ENCODE data around the gene NCKAP5.
"Not testable (repeated sequence)": the region's sequence is repeated elsewhere in the genome, so short reads cannot be mapped to it uniquely, and the experiment has no call there.

The NCKAP5 gene

DNA sequence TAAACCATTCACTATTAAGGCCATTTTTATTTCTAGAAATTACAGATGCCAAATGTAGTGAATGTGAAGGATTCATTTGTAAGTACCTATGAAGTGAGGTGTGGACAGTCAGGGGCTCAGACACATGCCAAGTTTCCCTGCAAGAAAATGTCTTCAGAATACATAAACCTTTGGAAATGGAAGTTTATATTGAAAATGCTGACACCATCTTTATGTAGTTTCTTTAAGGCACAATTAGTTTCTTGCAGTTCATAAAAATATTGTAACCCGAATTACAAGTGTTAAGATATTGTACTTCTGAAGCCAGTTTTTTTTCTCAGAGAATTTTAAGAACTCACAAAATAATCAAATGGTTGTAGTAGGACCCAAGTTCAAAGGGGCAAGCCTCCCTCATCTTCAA lies 832.2 kb downstream of the NCKAP5 start:
- no peak for DNase-seq

DNA sequence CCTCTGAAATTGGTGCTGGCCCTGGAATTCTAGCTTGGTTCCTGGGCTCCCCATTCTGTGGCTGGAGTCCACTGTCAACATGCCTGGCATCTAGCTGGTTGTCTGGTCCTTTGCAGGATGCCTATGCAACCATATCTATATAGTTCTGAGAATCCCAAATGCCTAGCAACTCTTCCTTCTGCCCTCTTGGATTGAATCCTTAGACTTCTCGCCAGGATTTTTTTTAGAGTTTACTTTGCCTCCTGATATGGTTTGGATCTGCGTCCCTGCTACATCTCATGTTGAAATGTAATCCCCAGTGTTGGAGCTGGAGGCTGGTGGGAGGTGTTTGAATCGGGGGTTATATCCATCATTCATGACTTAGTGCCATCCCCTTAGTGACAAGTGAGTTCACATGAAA lies 833.3 kb downstream of the NCKAP5 start:
- DNase-seq, result no peak

DNA sequence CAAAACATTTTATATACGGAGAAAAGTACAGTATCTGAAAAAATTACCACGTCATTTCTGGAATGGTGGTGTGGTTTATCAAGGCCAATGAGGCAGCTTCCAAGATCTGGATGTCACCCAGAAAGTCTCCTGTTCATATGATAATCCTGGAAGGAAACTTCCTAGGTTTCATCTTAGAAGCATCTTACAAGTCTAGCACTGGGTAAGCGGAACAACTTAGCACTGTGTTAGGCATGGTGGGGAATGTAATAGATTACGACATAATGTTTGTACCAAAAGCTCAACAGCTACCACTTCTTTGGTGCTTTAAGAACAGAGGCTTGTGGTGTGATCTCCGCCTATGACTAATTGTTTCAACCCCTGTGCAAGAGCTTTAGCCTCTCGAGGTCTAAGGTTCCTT lies 835.2 kb downstream of the NCKAP5 start:
- no peak for DNase-seq

DNA sequence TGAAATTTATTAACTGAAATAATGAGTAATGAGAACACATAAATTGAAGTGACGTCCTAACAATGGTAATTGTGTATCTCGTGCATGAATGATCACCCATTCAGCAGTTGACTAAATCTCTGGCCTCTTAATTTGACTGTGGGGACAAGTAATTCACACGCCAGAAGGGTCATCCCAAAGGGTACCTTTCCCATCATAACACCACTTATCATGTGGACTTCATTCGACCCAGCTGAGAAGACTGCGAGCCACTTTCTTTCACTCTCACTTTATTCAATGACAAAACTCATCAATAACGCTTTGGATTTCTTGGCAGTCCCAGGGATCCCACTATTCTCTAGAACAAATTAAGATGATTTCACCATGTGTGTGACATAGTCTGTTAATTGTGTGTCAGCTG lies 835.6 kb downstream of the NCKAP5 start:
- no peak for DNase-seq

DNA sequence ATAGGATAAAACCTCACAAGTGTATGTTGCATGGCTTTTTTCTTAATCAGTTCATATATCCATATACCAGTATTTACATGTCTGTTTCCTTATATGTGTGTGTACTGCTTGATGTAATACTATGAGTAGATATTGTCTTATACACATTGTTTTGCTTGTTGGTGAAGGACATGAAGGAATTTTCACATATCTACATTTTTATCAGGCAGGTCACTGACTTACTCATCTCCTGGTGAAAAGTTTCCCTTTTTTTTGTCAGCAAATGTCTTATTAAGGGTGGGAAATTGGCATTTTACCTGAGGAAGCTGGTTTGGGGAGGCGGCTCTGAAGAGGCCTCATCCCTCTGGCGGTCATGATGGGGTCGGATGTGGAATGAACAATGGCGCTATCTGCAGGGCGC lies 836.8 kb downstream of the NCKAP5 start:
- DNase-seq, result peak; percentile 9

DNA sequence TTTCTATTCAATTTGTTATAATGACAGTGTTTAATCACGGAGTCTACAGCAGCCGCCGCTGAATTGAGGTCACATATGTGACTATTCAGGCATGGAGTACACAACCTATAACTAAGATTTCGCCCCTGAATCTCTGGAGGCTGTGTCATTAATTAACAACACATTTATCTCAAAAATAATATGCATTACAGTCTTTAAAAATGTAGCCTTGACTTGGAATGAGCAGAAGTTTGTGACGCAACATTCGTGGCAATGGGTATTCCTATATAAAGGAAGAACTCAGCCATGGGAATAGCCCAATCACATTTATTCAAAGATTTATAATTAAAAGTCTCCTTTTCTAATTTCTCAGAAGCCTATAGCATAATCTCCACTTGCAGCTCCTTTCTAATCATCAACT lies 837.7 kb downstream of the NCKAP5 start:
- DNase-seq, result no peak

DNA sequence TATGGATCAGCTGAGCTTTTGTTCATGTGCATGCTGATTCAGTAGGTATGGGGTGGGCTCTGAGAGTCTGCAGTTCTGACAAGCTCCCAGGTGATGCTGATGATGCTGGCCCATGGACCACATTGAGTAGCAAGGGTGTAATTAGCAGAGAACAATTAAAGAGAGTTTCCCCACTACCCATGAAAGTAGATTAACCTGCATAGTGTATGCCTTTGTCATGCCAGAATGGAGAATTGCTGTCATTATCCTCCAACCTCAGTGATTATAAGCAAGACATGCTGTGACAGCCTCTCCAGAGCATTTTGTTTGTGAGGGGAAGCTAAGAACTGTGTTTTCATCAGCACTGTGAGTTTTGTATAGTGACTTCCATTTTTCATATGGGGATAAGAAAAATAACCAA lies 838.7 kb downstream of the NCKAP5 start:
- no peak for DNase-seq

DNA sequence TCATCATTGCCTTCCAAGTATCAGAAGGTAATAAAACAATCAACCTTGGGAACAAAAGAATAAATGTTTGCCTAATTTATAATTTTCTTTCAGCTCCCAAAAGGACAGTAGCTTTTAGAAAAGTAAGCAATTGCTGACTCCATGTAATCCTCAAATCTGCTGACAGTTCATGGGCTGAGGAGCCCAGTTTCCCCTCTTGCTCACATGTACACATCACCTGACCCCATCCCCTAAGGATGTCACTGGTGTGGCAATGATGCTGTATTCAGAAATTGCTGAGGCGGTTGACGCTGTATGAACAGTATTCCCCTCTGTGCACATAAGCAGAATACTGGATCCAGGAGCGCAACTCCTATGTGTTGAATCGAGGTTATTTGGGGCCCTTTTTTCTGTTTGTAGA lies 842.1 kb downstream of the NCKAP5 start:
- DNase-seq, result no peak

DNA sequence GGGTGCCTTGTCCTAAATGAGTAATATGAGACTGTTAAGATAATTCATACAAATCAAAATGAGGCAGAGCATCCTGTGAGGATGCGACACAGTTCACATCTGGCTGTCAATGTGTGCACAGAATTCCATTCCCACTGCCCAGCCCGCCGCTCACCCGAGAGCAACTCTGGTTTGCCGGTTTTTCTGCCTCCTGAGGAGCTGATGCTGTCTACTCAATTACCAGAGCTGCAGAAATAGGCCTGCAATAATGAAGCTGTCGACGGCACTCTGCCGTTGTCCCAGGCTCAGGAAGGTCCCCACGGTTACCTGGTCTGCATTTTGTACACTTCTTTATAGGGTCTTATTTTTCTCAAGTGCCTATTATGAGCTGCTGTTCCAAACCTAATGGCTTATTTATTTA lies 842.5 kb downstream of the NCKAP5 start:
- DNase-seq, result no peak

DNA sequence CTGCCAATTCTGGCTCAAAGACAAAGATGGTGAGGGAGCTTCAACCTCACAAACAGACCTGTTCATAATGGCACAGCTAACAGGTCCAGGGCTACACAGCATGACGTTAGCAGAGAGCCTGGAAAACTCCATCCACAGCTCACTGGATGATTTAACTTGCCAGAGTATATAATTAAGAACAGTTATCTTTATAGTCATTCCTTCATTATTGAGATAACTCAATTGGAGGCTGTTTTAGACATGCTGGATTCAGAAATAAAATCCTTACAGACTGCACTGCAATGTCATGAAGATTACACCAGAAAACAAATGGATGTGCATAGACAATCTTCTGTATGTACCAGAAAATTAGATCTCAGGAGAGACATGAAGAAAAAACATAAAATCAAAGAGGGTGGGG lies 843.1 kb downstream of the NCKAP5 start:
- no peak for DNase-seq

DNA sequence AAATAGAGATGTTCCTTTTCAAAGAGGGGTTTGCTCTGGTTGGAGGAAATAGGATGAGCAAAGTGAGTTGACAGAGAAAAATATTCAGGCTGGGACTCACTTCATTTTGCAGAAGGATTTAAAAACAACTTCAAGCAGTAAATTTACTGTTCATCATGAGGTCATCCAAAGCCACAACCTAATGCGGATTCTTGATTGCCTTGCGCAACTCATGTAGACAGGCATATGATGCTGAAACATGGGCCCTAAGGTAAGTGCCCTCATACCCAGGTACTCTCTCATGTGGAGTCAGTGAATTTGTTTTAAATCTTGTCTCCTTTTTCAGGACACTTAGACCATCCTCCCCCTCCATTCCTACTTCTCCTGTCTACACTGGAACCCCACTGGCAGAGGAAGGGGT lies 846.3 kb downstream of the NCKAP5 start:
- no peak for DNase-seq

DNA sequence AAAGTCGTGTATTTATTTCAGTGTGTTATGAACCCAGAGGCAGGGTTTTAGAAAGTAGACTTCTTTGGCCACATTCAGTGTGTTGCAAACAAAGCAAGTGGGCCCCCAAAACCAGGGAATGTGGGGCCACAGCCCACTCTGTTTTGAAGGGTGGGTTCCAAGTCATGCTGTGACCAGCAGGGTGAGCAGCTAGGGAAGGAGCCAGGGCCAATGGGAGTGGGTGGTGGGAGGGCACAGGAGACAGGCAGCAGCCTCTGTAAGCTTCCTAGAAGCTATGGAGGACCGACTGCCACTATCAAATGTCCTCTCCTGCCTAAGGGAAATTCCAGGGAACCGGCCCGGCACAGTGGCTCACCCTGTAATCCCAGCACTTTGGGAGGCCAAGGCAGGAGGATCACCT lies 847.9 kb downstream of the NCKAP5 start:
- DNase-seq, result no peak

DNA sequence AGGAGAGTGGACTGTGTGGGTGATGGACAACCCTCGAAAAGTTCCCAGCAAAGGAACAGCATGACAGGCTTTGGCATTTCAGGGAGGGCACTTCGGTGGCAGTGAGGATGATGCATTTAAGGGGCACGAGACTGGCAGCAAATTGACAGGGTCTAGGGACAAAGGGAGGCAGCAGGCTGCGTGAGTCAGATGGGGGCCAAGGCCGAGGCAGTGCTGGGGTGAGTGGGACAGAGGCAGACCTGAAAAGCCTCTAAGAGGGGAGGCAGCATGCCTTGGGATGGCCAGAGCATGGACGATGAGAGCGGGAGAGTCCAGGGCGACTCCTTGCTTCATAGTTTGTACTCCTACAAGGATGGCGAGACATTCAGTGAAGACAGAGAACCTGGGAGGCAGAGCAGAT lies 848.8 kb downstream of the NCKAP5 start:
- DNase-seq, result no peak

DNA sequence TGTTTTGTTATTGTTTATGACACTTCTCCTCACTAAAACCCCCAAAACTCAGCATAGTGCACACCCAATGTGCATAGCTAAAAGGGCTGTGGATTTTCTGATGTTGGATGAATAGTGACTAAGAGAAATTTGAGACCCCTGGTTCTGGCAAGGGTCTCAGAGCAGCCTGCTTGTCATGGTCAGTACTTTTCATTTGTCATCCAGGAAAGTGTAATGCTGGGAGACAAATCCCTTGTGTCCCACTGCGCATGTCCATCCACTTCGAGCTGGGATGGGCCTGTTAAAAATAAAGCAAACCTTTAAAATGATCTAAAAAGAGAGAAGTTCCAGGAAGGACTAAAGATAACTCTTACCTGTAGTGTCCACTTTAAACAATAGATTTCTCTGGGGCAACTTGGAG lies 851.3 kb downstream of the NCKAP5 start:
- DNase-seq, result no peak

DNA sequence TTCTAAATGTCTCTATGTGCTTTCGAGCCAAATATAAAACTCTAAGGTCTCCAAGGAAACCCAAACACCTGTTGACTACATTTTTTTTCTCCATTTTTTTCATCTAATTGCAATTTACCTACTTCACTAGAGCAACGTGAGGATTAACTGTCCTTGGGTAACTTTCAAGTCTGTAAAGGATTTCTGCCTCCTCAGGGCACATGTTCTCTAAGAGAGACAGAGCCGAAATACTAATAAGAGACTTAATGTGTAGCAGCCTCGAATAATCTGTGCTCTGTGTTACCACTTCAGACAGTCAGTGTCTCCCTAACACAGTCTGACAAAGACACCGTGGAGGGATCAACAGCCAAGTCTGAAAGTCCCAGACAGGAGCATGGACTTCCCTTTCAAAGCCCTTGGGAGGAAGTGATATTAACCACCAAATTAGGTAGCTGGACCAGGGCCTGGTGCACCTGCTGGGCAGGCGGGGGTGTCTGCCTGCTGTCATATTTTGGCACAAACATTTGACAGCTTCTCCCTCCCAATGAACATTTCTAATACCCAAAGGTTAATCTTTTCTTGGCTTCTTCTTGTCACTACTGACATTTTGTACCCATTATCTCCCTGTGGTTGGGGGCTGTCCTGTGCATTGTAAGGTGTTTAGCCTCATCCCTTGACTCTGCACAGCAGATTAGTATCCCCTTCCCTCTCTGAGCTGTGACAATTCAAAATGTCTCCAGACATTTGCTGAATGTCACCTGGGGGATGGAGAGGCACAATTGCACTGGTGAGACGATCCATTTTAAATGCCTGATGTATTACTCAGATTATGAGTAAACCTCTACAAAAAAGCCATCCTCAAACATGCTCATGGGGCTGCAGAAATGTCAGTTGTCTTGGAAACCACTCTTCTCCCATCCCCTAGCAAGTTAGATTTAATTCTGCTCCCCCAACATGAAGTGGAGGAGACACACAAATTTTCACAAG lies 852.6 kb downstream of the NCKAP5 start:
- DNase-seq, result peak; percentile 24

DNA sequence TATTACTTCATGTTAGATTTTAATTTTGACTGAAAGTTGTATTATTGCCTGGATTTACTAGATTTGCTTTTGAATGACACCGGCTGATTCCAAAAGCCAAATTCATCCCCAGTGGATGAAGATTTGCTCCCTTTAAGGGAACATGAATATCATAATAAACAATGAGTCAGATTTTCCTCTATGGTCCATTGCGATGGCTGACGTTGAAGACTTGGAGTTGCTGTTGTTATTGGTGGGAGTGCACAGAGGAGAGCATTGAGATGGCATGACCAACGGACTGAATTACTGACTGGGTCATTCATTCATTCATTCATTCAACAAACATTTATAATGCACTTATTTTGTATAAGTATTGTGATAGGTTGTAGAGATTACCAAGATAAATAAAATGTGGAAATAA lies 864.9 kb downstream of the NCKAP5 start:
- peak; percentile 71 for DNase-seq

DNA sequence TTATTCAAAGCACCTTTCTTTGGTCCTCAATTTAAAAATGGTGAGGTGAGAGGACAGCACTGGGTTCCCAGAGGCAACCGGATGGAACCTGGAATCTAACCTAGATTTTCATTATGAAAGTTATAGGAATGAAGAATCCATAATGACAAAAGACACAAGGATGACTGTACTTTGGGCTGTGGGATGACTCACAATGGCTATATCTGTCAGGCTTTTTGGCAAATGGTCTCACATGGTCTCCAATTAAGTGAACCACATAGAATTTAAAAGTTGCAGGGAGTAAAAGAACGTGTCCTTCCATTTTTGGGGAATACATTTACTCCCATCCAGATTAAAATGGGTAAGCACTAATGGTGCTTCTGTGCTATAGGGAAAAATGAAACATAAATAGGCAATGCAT lies 866.5 kb downstream of the NCKAP5 start:
- peak; percentile 76 for DNase-seq

DNA sequence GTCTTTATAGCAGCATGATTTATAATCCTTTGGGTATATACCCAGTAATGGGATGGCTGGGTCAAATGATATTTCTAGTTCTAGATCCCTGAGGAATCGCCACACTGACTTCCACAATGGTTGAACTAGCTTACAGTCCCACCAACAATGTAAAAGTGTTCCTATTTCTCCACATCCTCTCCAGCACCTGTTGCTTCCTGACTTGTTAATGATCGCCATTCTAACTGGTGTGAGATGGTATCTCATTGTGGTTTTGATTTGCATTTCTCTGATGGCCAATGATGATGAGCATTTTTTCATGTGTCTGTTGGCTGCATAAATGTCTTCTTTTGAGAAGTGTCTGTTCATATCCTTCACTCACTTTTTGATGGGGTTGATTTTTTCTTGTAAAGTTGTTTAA lies 868.5 kb downstream of the NCKAP5 start:
- DNase-seq, result not testable (repeated sequence)

DNA sequence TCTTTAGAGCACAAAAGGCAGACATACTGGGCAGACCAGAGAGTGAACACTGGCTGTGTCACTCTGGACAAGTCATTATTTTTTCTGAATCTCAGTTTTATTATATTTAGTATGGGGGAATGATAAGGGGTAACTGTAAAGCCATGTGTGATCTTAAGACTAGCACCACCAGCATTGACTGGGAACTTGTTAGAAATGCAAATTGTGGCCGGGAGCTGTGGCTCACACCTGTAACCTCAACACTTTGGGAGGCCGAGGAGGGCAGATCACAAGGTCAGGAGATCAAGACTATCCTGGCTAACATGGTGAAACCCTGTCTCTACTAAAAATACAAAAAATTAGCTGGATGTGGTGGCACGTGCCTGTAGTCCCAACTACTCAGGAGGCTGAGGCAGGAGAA lies 869.9 kb downstream of the NCKAP5 start:
- not testable (repeated sequence) for DNase-seq

DNA sequence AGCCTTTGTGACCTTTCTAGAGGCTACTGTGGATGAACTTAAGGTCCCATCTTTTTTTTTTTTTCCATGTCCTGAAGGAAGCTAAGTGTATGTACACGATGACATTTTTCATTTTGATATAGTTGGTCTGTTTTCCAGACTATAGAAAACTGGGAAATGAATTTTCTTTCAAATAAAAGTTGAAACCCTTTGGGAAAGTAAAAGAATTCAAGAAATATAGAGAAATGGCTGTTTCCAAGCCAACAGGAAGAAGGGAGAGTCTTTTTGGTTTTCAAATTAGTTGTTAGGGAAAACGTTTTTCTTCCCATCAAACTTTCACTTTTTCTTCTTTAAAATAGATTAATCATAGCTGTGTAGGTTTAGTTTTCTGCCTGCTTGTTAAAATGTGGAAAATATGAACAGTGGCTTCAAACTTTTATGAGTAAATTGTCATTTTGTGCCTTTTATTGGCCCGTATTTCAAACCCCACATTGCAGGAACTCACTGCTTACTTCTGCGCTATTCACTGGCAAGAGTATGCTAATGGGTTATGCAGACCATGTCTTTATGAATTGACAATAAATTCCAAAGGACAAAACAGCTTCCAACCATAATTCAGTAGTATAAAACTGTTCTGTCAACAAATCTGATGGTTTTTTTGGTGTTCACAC lies 870.6 kb downstream of the NCKAP5 start:
- no peak for DNase-seq

DNA sequence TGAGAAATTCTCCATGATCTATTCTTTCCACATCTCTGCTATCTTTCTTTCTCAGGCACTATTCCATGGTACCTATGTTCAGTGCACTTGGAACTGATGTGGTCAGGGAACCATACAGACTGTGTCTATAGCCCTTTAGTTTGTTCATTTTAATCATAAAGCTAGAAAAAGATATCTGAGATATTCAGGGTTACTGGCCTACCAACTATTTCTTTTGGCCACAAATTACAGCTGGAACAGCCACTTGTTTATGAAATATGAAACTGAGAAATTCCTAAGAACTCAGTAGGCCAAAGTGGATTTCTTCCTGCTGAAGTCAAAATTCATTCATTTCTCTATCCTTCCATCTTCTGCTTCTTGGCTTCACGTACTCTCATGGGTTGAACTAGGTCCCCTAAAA lies 875.4 kb downstream of the NCKAP5 start:
- peak; percentile 43 for DNase-seq

DNA sequence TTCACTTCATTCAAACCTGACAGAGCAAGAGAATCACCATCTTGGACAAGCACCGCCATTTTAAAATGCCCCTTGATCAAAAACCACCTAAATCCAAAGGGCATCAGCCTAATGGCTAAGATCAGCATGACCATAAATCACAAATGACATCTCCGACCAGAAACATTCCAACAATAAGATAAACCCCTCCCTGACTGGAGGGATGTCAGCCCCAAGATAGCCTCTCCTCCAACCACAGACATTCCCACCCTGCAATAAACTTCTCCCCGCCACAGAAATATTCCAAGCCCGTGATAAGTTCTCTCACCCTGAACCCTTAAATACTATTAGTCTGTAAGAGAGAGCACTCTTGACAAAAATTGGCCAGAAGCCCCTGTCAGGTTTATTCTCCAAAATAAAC lies 876.7 kb downstream of the NCKAP5 start:
- no peak for DNase-seq

DNA sequence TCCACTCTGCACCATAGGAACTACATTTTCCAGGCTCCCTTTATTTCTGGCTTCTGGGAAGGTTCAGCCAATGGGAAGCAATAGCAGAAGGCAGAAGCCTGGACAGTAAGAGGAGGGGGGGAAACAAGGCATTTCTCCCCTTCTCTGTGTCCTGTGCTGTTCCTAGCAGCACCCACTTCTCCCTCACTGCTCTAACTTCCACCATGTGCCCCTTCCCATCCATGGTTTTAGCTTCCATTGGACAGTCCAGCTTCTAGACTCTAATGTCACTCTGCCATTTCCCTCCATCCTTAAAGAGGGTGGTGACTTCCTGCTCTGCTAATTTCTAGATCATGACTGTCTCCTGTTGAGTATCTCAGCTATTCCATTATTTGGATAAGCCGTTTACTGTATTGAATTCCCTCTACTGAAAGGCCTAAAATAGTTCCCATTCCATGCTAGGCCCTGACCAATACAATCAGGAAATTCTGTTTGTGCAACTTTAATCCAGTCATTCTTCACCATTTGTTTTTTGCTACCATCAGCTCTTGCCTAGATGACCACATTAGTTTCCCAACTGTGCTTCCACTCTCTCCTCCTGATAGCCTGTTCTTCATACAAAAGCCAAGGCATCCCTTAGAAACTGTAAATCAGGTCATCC lies 877.5 kb downstream of the NCKAP5 start:
- DNase-seq, result peak; percentile 82

DNA sequence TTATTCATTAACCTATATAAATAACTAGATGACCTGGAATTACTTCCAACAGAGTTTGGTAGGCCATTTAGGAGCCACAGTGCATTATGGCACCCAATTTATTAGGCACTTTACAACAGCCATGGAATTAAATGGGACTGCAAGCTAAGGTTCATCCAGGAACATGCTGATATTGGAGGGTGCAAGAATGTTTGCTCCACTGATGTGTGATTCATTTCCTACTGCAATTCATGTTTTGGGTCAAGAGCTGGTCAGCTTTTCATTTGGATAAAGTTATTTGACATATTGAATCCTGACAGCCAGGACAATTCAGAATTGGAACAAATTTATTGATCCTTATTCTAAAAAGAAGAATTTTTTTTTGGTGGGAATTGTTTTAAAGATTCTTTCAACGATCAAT lies 886.5 kb downstream of the NCKAP5 start:
- DNase-seq, result no peak

All from fibroblast of skin of back (primary cell).